Measurements from ENCODE around the gene CCNY.

CCNY gene

GRCh38 chr10:35420044-35420443 lies 83.7 kb downstream of the CCNY start:
- DNase-seq (ENCODE audit: insufficient read length, low spot score) (no peak), FAIRE-seq (no peak)
- TF ChIP-seq POLR2A (IDR thresholded peaks at IDR 0.05; ENCODE audit: low read depth, low read length) (no peak), PAX5 (IDR thresholded peaks at IDR 0.05; ENCODE audit: insufficient read depth, low read length, severe bottlenecking) (no peak), SPI1 (IDR thresholded peaks at IDR 0.05; ENCODE audit: low read depth, low read length) (no peak), TAF1 (IDR thresholded peaks at IDR 0.05; ENCODE audit: low read depth, low read length) (no peak), POLR2AphosphoS5 (IDR thresholded peaks at IDR 0.05; ENCODE audit: low read depth, low read length) (no peak), POU2F2 (IDR thresholded peaks at IDR 0.05; ENCODE audit: low read depth, low read length) (no peak)

DNA sequence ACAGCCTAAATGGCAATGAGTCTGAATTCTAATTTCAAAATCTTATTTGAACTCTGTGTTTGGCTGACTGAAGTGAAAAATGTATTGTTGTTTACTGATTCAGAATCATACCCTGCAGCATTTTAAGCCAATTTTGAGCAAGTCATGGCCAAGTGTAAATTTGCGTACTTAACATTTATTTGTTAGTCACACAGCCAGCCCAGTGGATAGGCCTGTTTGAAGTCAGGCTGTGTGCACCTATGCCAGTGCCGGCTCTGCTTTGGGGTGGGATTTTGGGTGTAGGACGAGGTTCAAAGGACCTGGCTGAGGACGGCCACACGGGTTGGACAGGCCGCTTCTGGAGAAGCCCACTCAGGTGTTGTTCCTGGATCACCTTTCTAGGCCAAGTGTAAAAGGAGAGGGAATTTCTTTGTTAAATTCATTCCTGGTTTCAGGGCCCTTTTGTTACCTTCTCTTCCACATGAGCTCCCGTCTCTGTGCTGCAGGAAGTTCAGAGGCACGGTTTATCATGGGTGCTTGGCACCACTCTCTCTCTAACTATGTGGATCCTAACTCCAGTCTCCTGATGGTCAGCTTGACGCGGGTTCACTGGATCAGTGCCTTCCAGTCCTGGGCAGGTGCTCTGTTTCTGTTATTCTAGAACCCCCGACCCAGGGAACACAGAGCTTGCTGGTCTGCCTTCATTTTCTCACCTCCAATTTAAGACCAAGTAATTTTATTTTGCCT lies 84.7 kb downstream of the CCNY start:
- DNase-seq (ENCODE audit: insufficient read length, low spot score) (no peak), FAIRE-seq (no peak)
- TF ChIP-seq PAX5 (IDR thresholded peaks at IDR 0.05; ENCODE audit: insufficient read depth, low read length, severe bottlenecking) (no peak), TAF1 (IDR thresholded peaks at IDR 0.05; ENCODE audit: low read depth, low read length) (no peak), POLR2A (IDR thresholded peaks at IDR 0.05; ENCODE audit: low read depth, low read length) (no peak), POLR2AphosphoS5 (IDR thresholded peaks at IDR 0.05; ENCODE audit: low read depth, low read length) (no peak)

- no peak for TF ChIP-seq PAX5 (IDR thresholded peaks at IDR 0.05; ENCODE audit: insufficient read depth, low read length, severe bottlenecking)
- DNase-seq (ENCODE audit: insufficient read length, low spot score) (no peak), FAIRE-seq (no peak)
Measured at GRCh38 chr10:35421553-35422178, 85.4 kb downstream of the CCNY start.

- DNase-seq (ENCODE audit: insufficient read length, low spot score) (no peak), FAIRE-seq (no peak)
- TF ChIP-seq PAX5 (IDR thresholded peaks at IDR 0.05; ENCODE audit: insufficient read depth, low read length, severe bottlenecking) (no peak), POU2F2 (IDR thresholded peaks at IDR 0.05; ENCODE audit: low read depth, low read length) (no peak), SPI1 (IDR thresholded peaks at IDR 0.05; ENCODE audit: low read depth, low read length) (no peak), TAF1 (IDR thresholded peaks at IDR 0.05; ENCODE audit: low read depth, low read length) (no peak), POLR2A (IDR thresholded peaks at IDR 0.05; ENCODE audit: low read depth, low read length) (no peak), POLR2AphosphoS5 (IDR thresholded peaks at IDR 0.05; ENCODE audit: low read depth, low read length) (no peak)
Measured at GRCh38 chr10:35422228-35422627, 85.9 kb downstream of the CCNY start.

GRCh38 chr10:35423505-35424306 lies 87.4 kb downstream of the CCNY start:
- DNase-seq (ENCODE audit: insufficient read length, low spot score) = no peak
- TF ChIP-seq PAX5 (IDR thresholded peaks at IDR 0.05; ENCODE audit: insufficient read depth, low read length, severe bottlenecking) = no peak
- no peak for TF ChIP-seq POLR2AphosphoS5 (IDR thresholded peaks at IDR 0.05; ENCODE audit: low read depth, low read length)
- no peak for TF ChIP-seq SPI1 (IDR thresholded peaks at IDR 0.05; ENCODE audit: low read depth, low read length)
- no peak for TF ChIP-seq POLR2A (IDR thresholded peaks at IDR 0.05; ENCODE audit: low read depth, low read length)
- no peak for TF ChIP-seq TAF1 (IDR thresholded peaks at IDR 0.05; ENCODE audit: low read depth, low read length)
- TF ChIP-seq POU2F2 (IDR thresholded peaks at IDR 0.05; ENCODE audit: low read depth, low read length) = no peak

GRCh38 chr10:35424680-35425285 lies 88.5 kb downstream of the CCNY start:
- FAIRE-seq = no peak
- DNase-seq (ENCODE audit: insufficient read length, low spot score) = no peak
- no peak for TF ChIP-seq POU2F2 (IDR thresholded peaks at IDR 0.05; ENCODE audit: low read depth, low read length)
- no peak for TF ChIP-seq TAF1 (IDR thresholded peaks at IDR 0.05; ENCODE audit: low read depth, low read length)
- TF ChIP-seq PAX5 (IDR thresholded peaks at IDR 0.05; ENCODE audit: insufficient read depth, low read length, severe bottlenecking) = no peak
- no peak for TF ChIP-seq SPI1 (IDR thresholded peaks at IDR 0.05; ENCODE audit: low read depth, low read length)
- TF ChIP-seq POLR2A (IDR thresholded peaks at IDR 0.05; ENCODE audit: low read depth, low read length) = no peak
- TF ChIP-seq POLR2AphosphoS5 (IDR thresholded peaks at IDR 0.05; ENCODE audit: low read depth, low read length) = no peak

More at GRCh38 chr10:35423505-35424306, 87.4 kb downstream of the CCNY start:
- no peak for FAIRE-seq

GRCh38 chr10:35425595-35425994 lies 89.3 kb downstream of the CCNY start:
- no peak for DNase-seq (ENCODE audit: insufficient read length, low spot score)
- FAIRE-seq = no peak
- TF ChIP-seq POU2F2 (IDR thresholded peaks at IDR 0.05; ENCODE audit: low read depth, low read length) (no peak), PAX5 (IDR thresholded peaks at IDR 0.05; ENCODE audit: insufficient read depth, low read length, severe bottlenecking) (no peak), TAF1 (IDR thresholded peaks at IDR 0.05; ENCODE audit: low read depth, low read length) (no peak), POLR2A (IDR thresholded peaks at IDR 0.05; ENCODE audit: low read depth, low read length) (no peak), SPI1 (IDR thresholded peaks at IDR 0.05; ENCODE audit: low read depth, low read length) (no peak), POLR2AphosphoS5 (IDR thresholded peaks at IDR 0.05; ENCODE audit: low read depth, low read length) (no peak)

GRCh38 chr10:35426657-35427056 lies 90.3 kb downstream of the CCNY start:
- no peak for DNase-seq (ENCODE audit: insufficient read length, low spot score)
- TF ChIP-seq PAX5 (IDR thresholded peaks at IDR 0.05; ENCODE audit: insufficient read depth, low read length, severe bottlenecking) = no peak
- TF ChIP-seq SPI1 (IDR thresholded peaks at IDR 0.05; ENCODE audit: low read depth, low read length) = no peak
- TF ChIP-seq POU2F2 (IDR thresholded peaks at IDR 0.05; ENCODE audit: low read depth, low read length) = no peak
- TF ChIP-seq POLR2A (IDR thresholded peaks at IDR 0.05; ENCODE audit: low read depth, low read length) = no peak
- TF ChIP-seq TAF1 (IDR thresholded peaks at IDR 0.05; ENCODE audit: low read depth, low read length) = no peak
- TF ChIP-seq POLR2AphosphoS5 (IDR thresholded peaks at IDR 0.05; ENCODE audit: low read depth, low read length) = no peak
- FAIRE-seq = no peak

GRCh38 chr10:35427543-35427942 lies 91.2 kb downstream of the CCNY start:
- FAIRE-seq (no peak), DNase-seq (ENCODE audit: insufficient read length, low spot score) (no peak)
- TF ChIP-seq PAX5 (IDR thresholded peaks at IDR 0.05; ENCODE audit: insufficient read depth, low read length, severe bottlenecking) = no peak
- TF ChIP-seq POLR2A (IDR thresholded peaks at IDR 0.05; ENCODE audit: low read depth, low read length) = no peak
- no peak for TF ChIP-seq POLR2AphosphoS5 (IDR thresholded peaks at IDR 0.05; ENCODE audit: low read depth, low read length)
- TF ChIP-seq TAF1 (IDR thresholded peaks at IDR 0.05; ENCODE audit: low read depth, low read length) = no peak
- TF ChIP-seq SPI1 (IDR thresholded peaks at IDR 0.05; ENCODE audit: low read depth, low read length) = no peak
- TF ChIP-seq POU2F2 (IDR thresholded peaks at IDR 0.05; ENCODE audit: low read depth, low read length) = no peak

All from GM12891 (cell line).